GM21367 (cell line): Measurements from ENCODE around the gene RAMP1.
"Not testable (repeated sequence)": the region's sequence is repeated elsewhere in the genome, so short reads cannot be mapped to it uniquely, and the experiment has no call there.

Experiments used
- ATAC-seq: cut with Tn5 transposase; IDR thresholded peaks from one replicate; pipeline ENCODE4 v1.9.1; 2021; ENCODE audit not compliant: unreplicated experiment

The RAMP1 gene

GRCh38 chr2:237859533-237860272 lies at the start of gene RAMP1:
RAMP1 (plus strand) TSS chr2:237859623; CDS start chr2:237859676, 53 bp downstream.
- no peak for ATAC-seq

GRCh38 chr2:237815637-237816036 lies 43.8 kb upstream of the RAMP1 start:
- ATAC-seq = no peak

DNA sequence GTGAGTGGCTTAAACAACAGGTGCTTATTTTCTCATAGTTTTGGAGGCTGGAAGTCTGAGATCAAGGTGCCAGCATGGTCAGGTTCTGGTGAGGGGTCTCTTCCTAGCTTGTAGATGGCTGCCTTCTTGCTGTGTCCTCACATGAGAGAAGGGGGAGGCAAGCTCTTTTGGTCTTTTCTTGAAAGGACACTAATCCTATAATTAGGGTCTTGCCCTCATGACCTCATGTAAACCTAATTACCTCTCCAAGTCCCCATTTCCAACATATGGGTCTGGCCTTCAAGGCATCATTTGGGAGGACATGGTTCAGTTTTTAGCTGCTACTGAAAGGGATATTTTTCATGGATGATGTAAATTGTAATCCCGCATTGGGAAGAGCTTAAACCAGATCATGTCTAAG lies 42.9 kb upstream of the RAMP1 start:
- ATAC-seq = no peak

DNA sequence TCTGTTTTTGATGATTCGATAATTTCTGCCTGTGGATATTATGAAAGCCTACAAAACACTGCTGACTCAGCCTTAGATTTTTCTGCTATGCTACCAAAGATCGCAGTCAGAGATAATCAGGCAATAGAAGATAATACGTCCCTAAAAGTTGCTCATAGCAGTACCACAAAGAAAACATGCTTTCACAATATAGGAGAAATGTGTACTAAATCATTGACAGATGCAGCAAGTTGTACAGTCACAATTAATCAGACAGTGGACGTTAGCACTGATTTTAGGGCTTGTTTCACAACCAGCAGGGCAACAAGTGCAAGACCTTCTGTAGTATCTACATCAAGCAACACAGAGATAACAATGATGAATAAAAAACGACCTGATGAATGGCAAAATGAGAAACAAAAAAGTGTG lies 41.4 kb upstream of the RAMP1 start:
- ATAC-seq = no peak

- no peak for ATAC-seq
These were observed 40.2 kb upstream of the RAMP1 start for GRCh38 chr2:237819231-237819630.

- ATAC-seq = no peak
These were observed 39.0 kb upstream of the RAMP1 start for GRCh38 chr2:237820421-237820820.

DNA sequence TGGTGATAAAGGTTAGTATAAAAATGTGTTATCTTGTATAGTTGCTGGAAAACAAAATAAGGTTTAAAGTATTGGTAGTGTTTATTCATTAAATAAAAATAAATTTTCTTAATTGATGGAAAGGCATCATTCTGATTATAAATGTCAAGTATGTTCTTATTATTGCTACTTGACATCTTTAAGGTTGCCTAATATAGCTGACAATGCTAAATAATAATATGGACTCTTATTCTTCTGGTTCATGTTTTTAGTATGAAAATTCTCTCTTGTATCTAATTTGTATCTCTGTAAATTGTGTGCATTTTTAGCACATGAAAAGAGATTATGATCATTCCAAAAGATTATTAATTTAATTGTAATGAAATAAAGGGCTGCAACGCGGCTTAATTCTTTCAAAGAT lies 35.9 kb upstream of the RAMP1 start:
- ATAC-seq = no peak

DNA sequence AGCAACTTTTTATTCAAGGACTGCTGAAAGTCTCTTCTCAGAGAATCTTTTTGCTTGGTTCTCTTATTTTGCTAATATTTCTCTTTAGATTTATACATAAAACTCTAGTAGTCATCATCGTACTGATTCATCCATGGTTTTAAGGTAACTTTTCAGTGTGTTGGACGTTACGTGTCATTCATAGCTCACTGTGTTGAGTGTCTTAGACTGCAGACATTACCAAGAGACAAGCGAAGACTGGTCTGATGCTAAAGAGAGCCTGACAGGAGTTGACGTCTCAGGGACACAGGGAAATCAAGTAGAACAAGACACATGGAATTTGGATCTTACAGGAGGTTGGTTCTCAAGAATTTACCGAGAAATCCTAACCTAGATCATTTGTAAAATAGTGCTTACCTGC lies 35.3 kb upstream of the RAMP1 start:
- no peak for ATAC-seq

DNA sequence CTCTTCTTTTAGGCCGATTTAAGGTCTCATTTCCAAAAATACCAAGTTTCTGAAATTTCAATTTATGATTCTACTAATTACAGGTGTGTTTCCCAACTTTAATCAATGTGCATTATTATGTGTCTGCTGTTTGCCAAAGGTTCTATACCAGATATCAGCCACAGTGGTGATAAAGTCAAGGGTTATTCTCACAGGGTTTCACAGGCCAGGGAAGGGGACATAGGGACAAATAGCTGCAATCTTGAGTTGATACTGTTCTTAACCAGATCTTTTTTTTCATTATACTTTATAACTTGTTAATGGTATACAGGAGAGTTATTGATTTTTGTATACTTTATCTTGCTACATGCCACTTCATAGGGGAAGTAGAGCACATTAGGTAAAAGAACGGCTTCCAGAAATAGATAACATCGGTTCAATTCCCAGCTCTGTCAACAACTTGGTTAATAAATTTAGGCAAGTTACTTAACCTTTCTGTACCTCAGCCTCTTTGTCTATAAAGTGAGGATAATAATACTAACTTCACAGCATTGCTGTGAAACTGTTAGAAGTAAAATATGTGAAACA lies 31.9 kb upstream of the RAMP1 start:
- ATAC-seq = no peak

- no peak for ATAC-seq
These were observed 28.9 kb upstream of the RAMP1 start for GRCh38 chr2:237830522-237830921.

DNA sequence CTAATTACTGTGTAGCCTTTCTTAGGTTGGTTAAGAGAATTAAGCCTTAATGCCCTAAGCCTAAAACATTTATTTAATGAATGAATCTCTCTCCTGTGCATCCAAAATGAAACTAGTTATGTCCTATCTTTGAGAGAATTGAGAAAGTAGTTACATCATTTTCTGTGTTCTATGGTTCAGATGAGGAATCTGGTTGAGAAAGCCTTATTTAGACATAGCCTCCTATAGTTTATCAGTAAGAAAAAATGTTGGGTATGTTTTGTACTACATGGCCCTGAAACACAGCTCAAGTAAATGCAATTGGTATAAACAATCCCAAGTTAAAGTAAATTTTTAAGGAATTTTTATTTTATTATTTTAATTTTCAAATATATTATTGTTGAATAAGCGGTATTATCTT lies 25.9 kb upstream of the RAMP1 start:
- ATAC-seq = no peak

GRCh38 chr2:237835372-237835771 lies 24.1 kb upstream of the RAMP1 start:
- ATAC-seq = no peak

- no peak for ATAC-seq
These were observed 18.4 kb upstream of the RAMP1 start for GRCh38 chr2:237841051-237841450.

DNA sequence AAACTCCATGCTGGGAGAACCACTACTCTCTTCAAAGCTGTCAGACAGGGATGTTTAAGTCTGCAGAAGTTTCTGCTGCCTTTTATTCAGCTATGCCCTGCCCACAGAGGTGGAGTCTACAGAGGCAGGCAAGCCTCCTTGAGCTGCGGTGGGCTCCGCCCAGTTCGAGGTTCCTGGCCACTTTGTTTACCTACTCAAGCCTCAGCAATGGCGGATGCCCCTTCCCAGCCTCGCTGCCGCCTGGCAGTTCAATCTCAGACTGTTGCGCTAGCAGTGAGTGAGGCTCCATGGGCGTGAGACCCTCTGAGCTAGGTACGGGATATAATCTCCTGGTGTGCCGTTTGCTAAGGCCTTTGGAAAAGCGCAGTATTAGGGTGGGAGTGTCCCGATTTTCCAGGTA lies 10.5 kb upstream of the RAMP1 start:
- not testable (repeated sequence) for ATAC-seq

DNA sequence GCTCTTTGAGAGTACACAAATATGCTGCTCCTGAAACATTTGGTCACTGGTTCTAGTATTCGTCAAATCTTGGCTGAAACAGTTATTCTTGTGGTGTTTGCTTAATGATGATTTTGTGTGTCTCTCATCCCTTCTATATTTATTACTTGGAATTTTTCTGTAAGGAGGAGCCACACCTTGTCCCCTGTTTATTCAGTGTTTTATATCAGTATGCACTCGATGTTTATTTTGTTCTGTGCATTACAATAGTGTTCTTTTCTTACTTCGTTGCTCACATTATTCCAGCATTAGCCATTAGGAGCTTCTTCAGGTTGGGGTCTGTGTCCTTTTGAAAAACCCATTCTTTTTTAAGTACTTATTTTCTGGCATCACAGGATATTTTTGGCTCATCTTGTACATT lies 5.1 kb upstream of the RAMP1 start:
- no peak for ATAC-seq

- no peak for ATAC-seq
These were observed 1.6 kb upstream of the RAMP1 start for GRCh38 chr2:237857791-237858190.

- no peak for ATAC-seq
These were observed 935 bp upstream of the RAMP1 start for GRCh38 chr2:237858294-237859081.

GRCh38 chr2:237859082-237859433 lies 365 bp upstream of the RAMP1 start:
- ATAC-seq = no peak

GRCh38 chr2:237860273-237860935 lies 981 bp downstream of the RAMP1 start:
- ATAC-seq = no peak

DNA sequence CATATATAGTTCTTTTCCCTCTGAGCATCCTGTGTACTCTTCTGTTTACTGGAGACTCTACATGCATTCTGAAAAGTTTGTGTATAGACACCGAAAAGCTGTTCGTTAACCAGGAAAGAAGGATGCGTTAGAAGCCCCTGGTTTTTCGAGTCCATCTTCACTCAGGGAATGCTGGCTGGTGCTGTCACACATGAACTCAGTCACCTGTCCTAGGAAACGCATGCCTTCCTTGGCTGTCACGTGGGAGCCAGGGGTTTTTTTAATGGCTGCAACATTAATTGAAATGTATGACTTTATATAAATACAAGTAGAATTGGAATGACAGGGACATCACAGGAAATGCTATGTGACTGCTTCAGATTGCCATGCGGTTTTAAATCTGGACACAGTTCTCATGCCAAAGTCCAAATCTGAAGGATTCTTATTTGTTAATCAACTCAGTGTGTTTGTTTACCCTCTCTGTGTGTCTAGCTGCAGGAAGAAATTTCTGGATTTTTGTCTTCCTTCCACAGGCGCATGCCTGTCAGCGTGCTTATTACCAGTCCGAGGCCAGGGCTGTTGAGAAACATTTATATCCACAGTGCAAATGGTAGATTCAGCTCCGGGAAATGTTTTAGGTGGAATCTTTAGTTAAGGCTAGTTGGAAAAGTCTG lies 2.6 kb downstream of the RAMP1 start:
- ATAC-seq = no peak

DNA sequence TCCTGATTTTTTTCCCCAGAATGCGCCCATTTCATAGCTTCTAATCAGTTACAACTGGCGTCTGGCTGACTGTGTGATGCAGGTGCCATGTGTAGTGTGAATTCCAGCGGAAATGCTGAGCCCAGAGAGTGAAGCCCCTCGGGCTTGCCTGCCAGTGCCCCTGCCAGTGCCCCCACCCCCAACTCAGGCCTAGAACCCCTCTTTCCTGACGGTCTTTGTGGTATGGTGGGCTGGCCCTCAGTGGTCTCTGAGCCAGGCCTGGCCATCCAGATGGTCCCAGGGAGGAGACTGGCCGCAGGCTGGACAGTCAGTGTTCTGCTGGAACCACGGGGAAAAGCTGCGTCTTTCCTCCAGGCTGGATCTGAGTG lies 3.1 kb downstream of the RAMP1 start:
- ATAC-seq = no peak
